Naive B cell (primary cell): ENCODE measurements around the gene ZNF74. TPM values are rescaled to one million over a fixed set of nuclear protein-coding genes. Genes with fewer than 3 reads are reported as not detected.

Experiments used
- ATAC-seq, 2 donors: fragments of 150-1000 bp; cut with Tn5 transposase; 2 replicates each; pipeline ENCODE4 v1.10.0; 2021; ENCODE audit warnings: low read depth in 2 of 2, mild to moderate bottlenecking in 2 of 2, moderate library complexity in 2 of 2
- DNase-seq: peaks from one replicate; pipeline ENCODE4 v3.0.0; 2022
- H3K27ac Mint-ChIP-seq, 6 donors: one replicate each; pipeline ENCODE4 v1.8.0; 2020 to 2022; ENCODE audit warnings: mild to moderate bottlenecking in 6 of 6, mixed read lengths in 6 of 6, moderate library complexity in 5 of 6, inconsistent platforms in 2 of 6
- H3K27me3 Mint-ChIP-seq, 3 donors: one replicate each; pipeline ENCODE4 v1.8.0; 2021 to 2022; ENCODE audit warnings: mixed read lengths in 3 of 3, mild to moderate bottlenecking in 1 of 3
- H3K36me3 Mint-ChIP-seq, 2 donors: one replicate each; pipeline ENCODE4 v1.8.0; 2020 to 2022; ENCODE audit warnings: mixed read lengths in 2 of 2, inconsistent platforms in 1 of 2, mild to moderate bottlenecking in 1 of 2
- H3K4me1 Mint-ChIP-seq, 3 donors: one replicate each; pipeline ENCODE4 v1.8.0; 2020 to 2022; ENCODE audit warnings: mixed read lengths in 3 of 3, inconsistent platforms in 1 of 3, mild to moderate bottlenecking in 1 of 3, moderate library complexity in 1 of 3
- H3K4me3 Mint-ChIP-seq, 8 donors: one replicate each; pipeline ENCODE4 v1.8.0; 2020 to 2022; ENCODE audit warnings: mild to moderate bottlenecking in 8 of 8, mixed read lengths in 8 of 8, moderate library complexity in 8 of 8, inconsistent platforms in 2 of 8
- H3K9me3 Mint-ChIP-seq, 7 donors: one replicate each; pipeline ENCODE4 v1.8.0; 2020 to 2022; ENCODE audit warnings: mixed read lengths in 7 of 7, mild to moderate bottlenecking in 5 of 7, inconsistent platforms in 2 of 7, moderate library complexity in 1 of 7
- polyA plus RNA-seq, 6 donors: library from polyadenylated mRNA; unstranded; fragments of 300-500 nt; fragmentation: Illumina TruSeq; gene quantifications; one replicate each; pipeline ENCODE4 v1.2.3, GENCODE V29; 2021; ENCODE audit warnings: low read depth in 6 of 6

ZNF74 gene
- polyA plus RNA-seq, 6 donors from 2014 or later = 2.4 to 8.5 (median 5.5) TPM

GRCh38 chr22:20423008-20423905, 29.3 kb downstream of the ZNF74 start:
- peak overlapping the region in 2 of 6 donors; percentile 30 to 31 for H3K27ac Mint-ChIP-seq
- H3K36me3 Mint-ChIP-seq = no peaks in the 10 kb centered on the region
- DNase-seq (no peak), ATAC-seq (no peak)
- H3K4me3 Mint-ChIP-seq = peak overlapping the region in 5 of 8 donors; percentile 6 to 79 (median 9)
- peaks cover 13 to 43% (median 28%) of the 10 kb centered on the region in 3 donors for H3K27me3 Mint-ChIP-seq
- H3K4me1 Mint-ChIP-seq = peaks cover 5 to 14% (median 8%) of the 10 kb centered on the region in 3 donors
- H3K9me3 Mint-ChIP-seq = no peaks in the 10 kb centered on the region

DNA sequence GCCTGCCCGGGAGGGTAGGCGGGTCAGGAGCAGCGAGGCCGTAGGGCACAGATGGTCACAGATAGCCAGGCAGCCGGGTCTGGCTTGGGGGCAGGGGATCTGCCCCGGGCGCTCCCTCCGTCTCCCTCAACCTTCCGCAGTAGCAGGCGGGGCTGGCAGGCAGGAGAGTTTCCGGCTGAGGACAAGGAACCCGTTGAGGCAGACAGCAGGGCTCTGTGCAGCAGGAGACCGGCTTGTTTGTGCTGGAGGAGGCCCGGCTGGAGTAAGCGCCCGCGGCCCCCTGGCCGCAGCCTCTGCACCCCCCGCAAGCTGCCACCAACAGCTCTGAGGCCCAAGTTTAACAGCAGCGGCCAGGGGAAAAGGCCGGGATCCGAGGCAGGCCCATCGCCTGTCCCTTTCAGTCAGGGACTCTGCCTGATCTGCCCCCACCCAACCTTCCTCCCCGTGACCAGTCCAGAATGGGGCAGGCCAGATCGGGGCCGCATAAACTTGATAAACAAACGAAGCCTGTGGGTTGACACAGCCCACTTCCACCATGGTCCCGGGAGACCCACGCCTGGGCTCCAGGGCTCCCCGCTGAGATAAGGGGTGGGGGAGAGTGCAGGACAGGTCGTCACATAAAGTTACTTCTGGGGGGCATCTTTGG, 30.1 kb downstream of the ZNF74 start:
- no peak overlapping the region for H3K27ac Mint-ChIP-seq
- ATAC-seq (no peak), DNase-seq (no peak)
- H3K4me3 Mint-ChIP-seq = peak overlapping the region in 6 of 8 donors; percentile 12 to 71 (median 57)
- peaks cover 10 to 17% (median 14%) of the 10 kb centered on the region in 3 donors for H3K4me1 Mint-ChIP-seq
- no peaks in the 10 kb centered on the region for H3K9me3 Mint-ChIP-seq
- H3K27me3 Mint-ChIP-seq = peaks cover 16 to 49% (median 36%) of the 10 kb centered on the region in 3 donors
- H3K36me3 Mint-ChIP-seq = no peaks in the 10 kb centered on the region

DNA sequence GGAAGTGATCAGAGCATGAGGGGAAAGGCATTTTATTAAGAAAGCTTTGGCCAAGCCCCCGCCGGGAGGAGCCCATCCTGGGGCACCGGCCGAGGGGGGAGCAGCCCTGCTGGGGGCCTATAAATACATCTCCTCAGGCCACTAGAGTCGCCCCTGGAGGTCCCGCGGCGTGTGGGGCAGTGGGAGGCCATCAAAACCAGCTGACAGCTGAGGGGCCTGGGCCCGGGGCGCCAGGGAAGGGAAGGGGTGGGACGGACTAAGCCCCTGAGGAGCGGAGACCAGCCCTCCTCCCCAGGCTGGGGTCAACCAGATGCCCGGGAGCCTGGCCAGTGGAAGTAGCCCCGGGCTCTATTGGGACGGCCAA, 30.6 kb downstream of the ZNF74 start:
- ATAC-seq (no peak), DNase-seq (no peak)
- Mint-ChIP-seq H3K27me3 (peaks cover 20 to 52% (median 39%) of the 10 kb centered on the region in 3 donors), H3K9me3 (no peaks in the 10 kb centered on the region), H3K27ac (no peak overlapping the region), H3K36me3 (no peaks in the 10 kb centered on the region), H3K4me3 (peak overlapping the region in 5 of 8 donors; percentile 47 to 71 (median 67)), H3K4me1 (peaks cover 12 to 19% (median 15%) of the 10 kb centered on the region in 3 donors)

- Mint-ChIP-seq H3K27me3 (peaks cover 22 to 52% (median 39%) of the 10 kb centered on the region in 3 donors), H3K9me3 (no peaks in the 10 kb centered on the region), H3K36me3 (no peaks in the 10 kb centered on the region), H3K4me3 (peak overlapping the region in 6 of 8 donors; percentile 20 to 82 (median 50)), H3K4me1 (peaks cover 12 to 19% (median 18%) of the 10 kb centered on the region in 3 donors), H3K27ac (no peak overlapping the region)
- ATAC-seq (peak in 1 of 2 donors; percentile 9), DNase-seq (no peak)
Observed at GRCh38 chr22:20424932-20425565, 31.1 kb downstream of the ZNF74 start.

- DNase-seq (no peak), ATAC-seq (no peak)
- H3K4me3 Mint-ChIP-seq = peak overlapping the region in 3 of 8 donors; percentile 21 to 71 (median 66)
- H3K36me3 Mint-ChIP-seq = no peaks in the 10 kb centered on the region
- no peak overlapping the region for H3K27ac Mint-ChIP-seq
- H3K27me3 Mint-ChIP-seq = peaks cover 25 to 52% (median 39%) of the 10 kb centered on the region in 3 donors
- H3K4me1 Mint-ChIP-seq = peaks cover 17 to 22% (median 19%) of the 10 kb centered on the region in 3 donors
- no peaks in the 10 kb centered on the region for H3K9me3 Mint-ChIP-seq
Observed at GRCh38 chr22:20425566-20426258, 31.8 kb downstream of the ZNF74 start.

DNA sequence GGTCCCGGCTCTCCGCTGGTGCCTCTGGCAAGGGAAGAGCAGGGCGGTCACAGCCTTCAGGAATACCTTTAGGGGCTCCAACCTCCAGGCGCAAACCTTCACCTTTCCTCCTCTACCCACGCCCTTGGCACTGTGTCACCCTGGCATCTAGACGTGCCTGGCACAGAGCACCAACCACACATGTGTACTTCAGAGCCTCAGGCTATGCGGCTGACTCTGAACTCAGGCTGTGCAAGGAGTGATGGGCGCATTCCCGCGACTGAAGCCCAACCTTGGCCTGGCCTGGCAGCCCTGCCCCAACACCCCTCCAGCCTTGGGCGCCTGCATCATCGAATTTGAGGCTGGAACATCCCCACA, 32.3 kb downstream of the ZNF74 start:
- Mint-ChIP-seq H3K9me3 (no peaks in the 10 kb centered on the region), H3K36me3 (no peaks in the 10 kb centered on the region), H3K4me3 (peak overlapping the region in 5 of 8 donors; percentile 10 to 51 (median 40)), H3K4me1 (peaks cover 19 to 22% (median 21%) of the 10 kb centered on the region in 3 donors), H3K27me3 (peaks cover 25 to 52% (median 39%) of the 10 kb centered on the region in 3 donors), H3K27ac (no peak overlapping the region)
- DNase-seq (no peak), ATAC-seq (no peak)

DNA sequence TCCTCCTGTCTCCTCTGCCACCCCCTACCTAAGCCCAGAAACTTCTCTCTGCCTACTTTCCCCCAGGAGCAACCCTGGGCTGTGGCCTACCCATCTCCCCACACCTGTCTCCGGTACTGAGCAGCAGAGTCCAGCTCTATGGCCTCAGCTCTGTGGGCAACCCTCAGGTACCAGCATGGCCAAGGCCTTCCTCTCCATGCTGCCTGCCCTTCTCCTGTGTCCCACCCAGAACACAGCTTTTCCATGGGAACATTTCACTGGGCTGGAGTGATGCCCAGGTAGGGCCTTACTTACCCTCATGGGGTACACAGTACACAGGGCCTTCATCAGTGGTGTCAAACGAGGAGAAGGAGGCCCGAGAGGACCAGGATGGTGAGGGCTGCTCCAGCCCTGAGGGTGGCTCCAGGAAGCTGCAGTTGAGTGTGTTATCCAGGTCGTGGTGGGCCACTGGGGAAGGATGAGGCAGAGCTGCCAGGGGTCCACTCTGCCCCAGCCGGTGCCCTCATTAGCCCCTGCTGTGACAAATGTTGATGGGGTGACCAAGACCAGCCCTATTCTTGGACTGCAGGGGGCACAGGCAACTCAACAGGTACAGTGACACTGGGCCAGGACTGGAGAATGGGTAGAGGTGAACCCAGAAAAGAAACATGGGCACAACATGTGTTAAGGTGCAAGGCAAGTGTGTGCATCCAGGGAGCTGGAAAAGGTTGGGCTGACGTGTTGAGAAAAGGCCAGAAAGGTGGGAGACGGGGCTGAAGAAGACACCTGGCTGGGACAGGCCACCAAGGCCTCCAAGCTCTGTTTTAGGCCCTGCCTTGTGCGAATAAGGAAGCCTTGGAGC, 33.4 kb downstream of the ZNF74 start:
- no peak for ATAC-seq
- Mint-ChIP-seq H3K4me3 (peak overlapping the region in 7 of 8 donors; percentile 10 to 74 (median 58)), H3K27ac (peak overlapping the region in 1 of 6 donors; percentile 61), H3K36me3 (no peaks in the 10 kb centered on the region), H3K4me1 (peaks cover 22 to 25% (median 25%) of the 10 kb centered on the region in 3 donors), H3K9me3 (no peaks in the 10 kb centered on the region), H3K27me3 (peaks cover 27 to 61% (median 47%) of the 10 kb centered on the region in 3 donors)
- DNase-seq = no peak

DNA sequence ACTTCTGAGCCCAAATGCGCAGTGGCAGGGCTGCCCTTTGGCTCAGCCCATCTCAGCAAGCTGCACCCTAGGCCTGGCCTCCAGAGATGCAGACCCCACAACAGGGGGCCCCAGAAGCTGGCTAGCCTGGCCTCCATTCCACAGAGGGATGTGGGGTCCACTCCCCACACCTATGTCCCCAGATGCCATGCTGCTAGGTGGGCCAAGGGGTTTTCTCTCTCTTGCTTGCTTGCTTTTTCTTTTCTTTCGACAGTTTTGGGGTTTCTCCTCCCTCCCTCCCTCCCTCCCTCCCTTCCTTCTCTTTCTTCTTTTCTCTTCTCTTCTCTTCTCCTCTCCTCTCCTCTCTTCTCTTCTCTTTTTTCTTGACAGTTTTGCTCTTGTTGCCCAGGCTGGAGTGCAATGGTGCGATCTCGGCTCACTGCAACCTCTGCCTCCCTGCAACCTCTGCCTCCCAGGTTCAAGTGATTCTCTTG, 34.0 kb downstream of the ZNF74 start:
- peaks cover 24 to 25% (median 25%) of the 10 kb centered on the region in 3 donors for H3K4me1 Mint-ChIP-seq
- no peak overlapping the region for H3K27ac Mint-ChIP-seq
- H3K9me3 Mint-ChIP-seq = no peaks in the 10 kb centered on the region
- DNase-seq (no peak), ATAC-seq (no peak)
- H3K36me3 Mint-ChIP-seq = no peaks in the 10 kb centered on the region
- peak overlapping the region in 5 of 8 donors; percentile 24 to 91 (median 70) for H3K4me3 Mint-ChIP-seq
- H3K27me3 Mint-ChIP-seq = peaks cover 33 to 66% (median 52%) of the 10 kb centered on the region in 3 donors

- ATAC-seq (no peak), DNase-seq (no peak)
- H3K4me3 Mint-ChIP-seq = peak overlapping the region; percentile 84 to 95 (median 90)
- H3K27ac Mint-ChIP-seq = peak overlapping the region in 2 of 6 donors; percentile 69 to 82
- H3K9me3 Mint-ChIP-seq = no peaks in the 10 kb centered on the region
- peaks cover 22 to 25% (median 24%) of the 10 kb centered on the region in 3 donors for H3K4me1 Mint-ChIP-seq
- H3K27me3 Mint-ChIP-seq = peaks cover 36 to 66% (median 49%) of the 10 kb centered on the region in 3 donors
- no peaks in the 10 kb centered on the region for H3K36me3 Mint-ChIP-seq
Observed at GRCh38 chr22:20428496-20429253, 34.7 kb downstream of the ZNF74 start.

DNA sequence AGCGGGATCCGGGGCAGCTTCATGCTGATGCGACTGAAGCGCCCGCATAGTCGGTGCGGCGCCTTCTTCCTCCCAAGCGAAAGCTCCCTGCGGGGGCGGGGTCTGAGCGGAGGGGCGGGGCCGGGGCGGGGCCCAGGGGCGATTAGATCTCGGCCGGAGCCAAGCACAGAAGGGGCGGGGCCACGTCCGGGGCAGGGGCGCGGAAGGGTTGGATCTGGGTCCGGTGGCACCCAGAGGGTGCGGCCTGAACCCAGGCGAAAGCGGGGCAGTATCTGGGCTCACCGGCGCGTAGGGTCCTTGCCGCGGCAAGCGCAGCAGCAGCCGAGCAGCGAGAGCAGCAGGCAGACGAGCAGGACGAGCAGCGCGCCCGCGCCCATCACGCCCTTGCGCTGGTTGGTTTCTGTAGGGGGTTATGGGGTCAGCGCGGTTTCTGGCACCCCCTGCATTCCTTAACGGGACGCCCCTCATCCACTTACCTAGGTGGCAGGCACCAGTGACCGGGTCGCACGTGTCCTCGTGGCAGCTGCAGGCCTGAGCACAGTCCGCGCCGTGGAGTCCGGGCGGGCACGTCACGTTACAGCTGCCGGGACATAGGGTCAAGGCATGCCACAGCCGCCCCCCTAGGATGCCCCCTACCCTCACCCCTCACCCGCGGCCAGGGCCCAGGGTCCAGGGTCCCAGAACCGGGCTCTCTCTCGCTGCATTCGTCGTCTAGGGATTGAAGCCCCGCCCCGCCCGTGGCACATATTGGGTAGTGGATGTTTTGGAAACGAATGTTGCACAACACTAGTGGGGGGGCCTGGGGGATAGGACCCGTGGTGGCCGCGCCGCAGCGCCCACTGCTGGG, 35.5 kb downstream of the ZNF74 start:
- Mint-ChIP-seq H3K27me3 (peaks cover 40 to 68% (median 54%) of the 10 kb centered on the region in 3 donors), H3K36me3 (no peaks in the 10 kb centered on the region), H3K4me3 (peak overlapping the region; percentile 84 to 95 (median 90)), H3K4me1 (peaks cover 18 to 25% (median 23%) of the 10 kb centered on the region in 3 donors), H3K27ac (peak overlapping the region in 1 of 6 donors; percentile 82), H3K9me3 (no peaks in the 10 kb centered on the region)
- peak; percentile 74 for DNase-seq
- peak; percentile 69 to 70 for ATAC-seq
